DOHH2 (cell line): Measurements from ENCODE around the gene NOXA1.

ENCODE experiments used
- EZH2phosphoT487 ChIP-seq: fragments of 200-600 bp; sonication (generic); IDR thresholded peaks from 2 replicates; pipeline ENCODE4 v1.6.1; 2017; ENCODE audit warnings: borderline replicate concordance, mild to moderate bottlenecking, antibody characterized with exemption, low read length, moderate library complexity, mixed read lengths
- TF ChIP-seq, protein P1 (sequence below): fragments of 200-600 bp; sonication (generic); IDR thresholded peaks from one replicate; pipeline ENCODE4 v1.5.1; 2014; ENCODE audit warnings: antibody characterized with exemption, mild to moderate bottlenecking, low read depth, low read length; ENCODE audit not compliant: poor library complexity, severe bottlenecking

DNA sequence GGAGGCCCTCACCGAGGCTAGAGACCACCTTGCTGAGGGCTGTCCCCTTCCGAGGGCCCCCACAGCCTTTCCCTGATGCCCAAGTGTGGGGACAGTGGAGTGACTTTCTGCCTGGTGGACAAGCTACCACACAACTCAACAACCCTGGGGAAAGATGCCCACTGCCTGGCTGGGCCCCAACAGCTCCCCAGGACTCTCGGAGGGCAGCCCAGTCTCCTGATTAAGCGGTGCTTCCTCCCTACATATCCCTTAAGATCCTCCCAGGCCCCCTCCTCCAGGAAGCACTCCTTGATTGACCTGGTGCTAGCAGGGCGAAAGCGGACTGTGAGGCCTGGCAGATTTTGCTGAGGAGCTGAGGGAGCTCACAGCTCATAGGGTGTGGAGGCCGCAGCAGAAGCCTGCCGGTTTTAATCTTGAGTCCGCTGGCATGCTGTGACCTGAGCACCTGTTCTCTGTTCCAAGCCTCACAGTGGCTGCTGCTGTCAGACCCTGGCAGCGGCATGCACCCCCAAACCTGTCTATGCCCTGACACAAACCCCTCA lies 33.7 kb downstream of the NOXA1 start:
- TF ChIP-seq, protein P1, sequence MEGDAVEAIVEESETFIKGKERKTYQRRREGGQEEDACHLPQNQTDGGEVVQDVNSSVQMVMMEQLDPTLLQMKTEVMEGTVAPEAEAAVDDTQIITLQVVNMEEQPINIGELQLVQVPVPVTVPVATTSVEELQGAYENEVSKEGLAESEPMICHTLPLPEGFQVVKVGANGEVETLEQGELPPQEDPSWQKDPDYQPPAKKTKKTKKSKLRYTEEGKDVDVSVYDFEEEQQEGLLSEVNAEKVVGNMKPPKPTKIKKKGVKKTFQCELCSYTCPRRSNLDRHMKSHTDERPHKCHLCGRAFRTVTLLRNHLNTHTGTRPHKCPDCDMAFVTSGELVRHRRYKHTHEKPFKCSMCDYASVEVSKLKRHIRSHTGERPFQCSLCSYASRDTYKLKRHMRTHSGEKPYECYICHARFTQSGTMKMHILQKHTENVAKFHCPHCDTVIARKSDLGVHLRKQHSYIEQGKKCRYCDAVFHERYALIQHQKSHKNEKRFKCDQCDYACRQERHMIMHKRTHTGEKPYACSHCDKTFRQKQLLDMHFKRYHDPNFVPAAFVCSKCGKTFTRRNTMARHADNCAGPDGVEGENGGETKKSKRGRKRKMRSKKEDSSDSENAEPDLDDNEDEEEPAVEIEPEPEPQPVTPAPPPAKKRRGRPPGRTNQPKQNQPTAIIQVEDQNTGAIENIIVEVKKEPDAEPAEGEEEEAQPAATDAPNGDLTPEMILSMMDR = no peak
- TF ChIP-seq EZH2phosphoT487 = no peak
